Tibial nerve (tissue), 4 donors: ENCODE results near the gene EFCAB6.

Experiments used
- EP300 ChIP-seq, 2 donors: sonication (generic); formaldehyde crosslinking; IDR thresholded peaks; one replicate each; pipeline ENCODE4 v1.6.1; 2017; ENCODE audit warnings: antibody characterized with exemption in 2 of 2, mild to moderate bottlenecking in 1 of 2
- TF ChIP-seq, protein P1 (sequence below), 5 experiments: fragments of 200-600 bp in 3 of 5; fragments of 450-650 bp in 2 of 5; sonication (generic) in 3 of 5; IDR thresholded peaks; one replicate each; pipeline ENCODE4 v1.5.1; 2016 to 2019; ENCODE audit warnings: antibody characterized with exemption in 5 of 5, mild to moderate bottlenecking in 3 of 5, moderate library complexity in 2 of 5

DNA sequence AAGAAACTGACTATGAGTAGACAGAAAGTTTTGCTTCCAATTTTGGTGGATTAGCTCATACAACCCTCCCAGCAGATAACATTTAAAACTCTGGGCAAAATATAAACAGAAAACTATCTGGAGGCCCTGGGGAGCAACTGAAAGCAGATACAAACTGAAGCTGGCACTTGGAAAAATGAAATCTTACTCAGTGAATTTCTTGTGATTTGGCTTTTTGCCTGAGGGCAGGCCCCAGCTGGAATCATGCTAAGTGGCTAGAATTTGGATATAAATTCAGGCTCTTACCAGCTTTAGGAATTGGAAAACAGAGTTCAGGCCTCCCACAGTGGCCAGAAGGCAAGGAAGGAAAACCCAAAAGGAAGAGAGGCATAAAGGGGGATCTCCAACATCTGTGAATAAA is 85.8 kb downstream of the EFCAB6 start:
- no peak for TF ChIP-seq EP300 (IDR thresholded peaks at IDR 0.05)
- TF ChIP-seq, protein P1, sequence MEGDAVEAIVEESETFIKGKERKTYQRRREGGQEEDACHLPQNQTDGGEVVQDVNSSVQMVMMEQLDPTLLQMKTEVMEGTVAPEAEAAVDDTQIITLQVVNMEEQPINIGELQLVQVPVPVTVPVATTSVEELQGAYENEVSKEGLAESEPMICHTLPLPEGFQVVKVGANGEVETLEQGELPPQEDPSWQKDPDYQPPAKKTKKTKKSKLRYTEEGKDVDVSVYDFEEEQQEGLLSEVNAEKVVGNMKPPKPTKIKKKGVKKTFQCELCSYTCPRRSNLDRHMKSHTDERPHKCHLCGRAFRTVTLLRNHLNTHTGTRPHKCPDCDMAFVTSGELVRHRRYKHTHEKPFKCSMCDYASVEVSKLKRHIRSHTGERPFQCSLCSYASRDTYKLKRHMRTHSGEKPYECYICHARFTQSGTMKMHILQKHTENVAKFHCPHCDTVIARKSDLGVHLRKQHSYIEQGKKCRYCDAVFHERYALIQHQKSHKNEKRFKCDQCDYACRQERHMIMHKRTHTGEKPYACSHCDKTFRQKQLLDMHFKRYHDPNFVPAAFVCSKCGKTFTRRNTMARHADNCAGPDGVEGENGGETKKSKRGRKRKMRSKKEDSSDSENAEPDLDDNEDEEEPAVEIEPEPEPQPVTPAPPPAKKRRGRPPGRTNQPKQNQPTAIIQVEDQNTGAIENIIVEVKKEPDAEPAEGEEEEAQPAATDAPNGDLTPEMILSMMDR (IDR thresholded peaks at IDR 0.05): no peak
